DMS153 (cell line): Measurements from ENCODE around the gene COL2A1.

Experiments
- DNase-seq: peaks from one replicate; lab custom pipeline; 2025; lab: John Stamatoyannopoulos, UW

The COL2A1 gene

GRCh38 chr12:48004053-48004941, at the start of gene COL2A1:
Gene COL2A1 (minus strand): TSS chr12:48004476. CDS start chr12:48004321, 155 bp downstream.
- no peak for DNase-seq

DNA sequence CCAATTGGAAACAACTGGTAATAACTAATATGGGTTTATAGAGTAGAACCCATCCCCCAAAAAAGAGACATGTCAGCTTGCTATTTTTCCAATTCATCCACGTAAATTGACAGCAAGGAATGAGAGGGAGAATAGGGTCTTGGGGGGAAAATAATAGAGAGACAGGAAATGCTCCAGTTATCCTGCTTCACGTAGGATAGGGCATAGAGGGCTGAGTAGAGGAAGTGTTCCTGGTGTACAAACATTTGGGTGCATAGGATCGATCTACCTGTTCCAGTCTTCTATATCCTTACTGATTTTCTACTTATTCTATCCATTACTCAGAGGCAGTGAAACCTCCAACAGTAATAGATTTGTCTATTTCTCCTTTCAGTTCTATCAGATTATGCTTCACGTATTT, 49.6 kb upstream of the COL2A1 start:
- DNase-seq: no peak

- no peak for DNase-seq
These were observed 48.8 kb upstream of the COL2A1 start for GRCh38 chr12:48053122-48053521.

GRCh38 chr12:48051681-48052080, 47.4 kb upstream of the COL2A1 start:
- DNase-seq: no peak

GRCh38 chr12:48050174-48050573, 45.9 kb upstream of the COL2A1 start:
- no peak for DNase-seq

- DNase-seq: no peak
These were observed 41.8 kb upstream of the COL2A1 start for GRCh38 chr12:48045965-48046518.

DNA sequence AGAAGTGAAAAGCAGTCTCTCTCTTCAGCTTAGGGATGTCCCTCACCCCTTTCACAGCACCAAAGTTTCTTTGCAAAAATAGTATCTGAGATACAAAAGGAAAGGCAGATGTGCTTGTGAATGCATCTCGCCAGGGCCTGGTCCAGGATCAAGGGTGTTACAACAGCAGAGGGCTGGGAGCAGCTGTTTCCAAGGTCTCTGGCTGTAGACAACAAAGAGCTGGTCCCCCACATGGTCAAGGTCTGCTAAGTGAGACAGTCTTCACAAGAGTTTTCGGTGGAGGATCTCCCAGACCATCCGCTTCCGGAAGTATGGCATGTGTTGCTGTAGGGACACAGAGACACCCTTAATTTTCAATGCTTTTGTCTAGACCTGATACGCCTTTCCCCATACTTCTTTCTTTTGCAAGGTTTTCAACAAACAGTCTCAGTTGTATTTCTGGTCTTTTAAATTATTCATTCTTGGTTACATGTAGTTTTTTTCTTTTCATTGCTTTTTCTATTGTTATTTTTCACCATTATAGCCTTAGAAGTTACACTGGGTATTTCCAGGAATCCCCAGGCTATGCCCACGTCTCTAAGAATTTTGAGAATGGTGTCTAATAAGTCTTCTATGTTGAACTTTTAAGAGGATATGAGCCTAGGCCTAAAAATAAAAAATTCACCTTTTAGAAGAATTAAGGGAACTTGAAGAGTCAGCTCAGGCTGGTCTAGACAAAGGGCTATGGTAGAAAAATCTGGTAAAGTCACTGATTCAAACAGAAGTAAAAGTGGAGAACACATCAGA, 41.0 kb upstream of the COL2A1 start:
- no peak for DNase-seq

- no peak for DNase-seq
These were observed 40.1 kb upstream of the COL2A1 start for GRCh38 chr12:48044396-48044795.

DNA sequence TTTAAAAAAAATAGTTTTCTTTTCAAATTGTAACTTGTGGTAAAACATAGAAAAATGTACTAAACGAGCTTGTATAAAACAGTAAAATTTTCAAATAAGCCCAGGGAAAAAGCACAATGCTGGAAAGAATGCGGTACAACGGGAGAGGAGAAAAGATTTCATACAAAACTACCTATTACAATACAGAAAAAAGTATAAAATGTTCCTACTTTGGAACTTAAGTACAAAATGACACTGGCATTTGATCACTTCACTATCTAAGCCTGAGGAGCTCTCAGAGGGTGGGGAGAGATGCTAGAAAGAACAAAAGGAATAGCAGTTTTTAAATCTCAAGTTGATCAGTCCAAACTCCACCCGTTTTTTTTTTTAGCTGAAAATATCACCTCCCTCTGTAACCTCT, 39.5 kb upstream of the COL2A1 start:
- no peak for DNase-seq

DNA sequence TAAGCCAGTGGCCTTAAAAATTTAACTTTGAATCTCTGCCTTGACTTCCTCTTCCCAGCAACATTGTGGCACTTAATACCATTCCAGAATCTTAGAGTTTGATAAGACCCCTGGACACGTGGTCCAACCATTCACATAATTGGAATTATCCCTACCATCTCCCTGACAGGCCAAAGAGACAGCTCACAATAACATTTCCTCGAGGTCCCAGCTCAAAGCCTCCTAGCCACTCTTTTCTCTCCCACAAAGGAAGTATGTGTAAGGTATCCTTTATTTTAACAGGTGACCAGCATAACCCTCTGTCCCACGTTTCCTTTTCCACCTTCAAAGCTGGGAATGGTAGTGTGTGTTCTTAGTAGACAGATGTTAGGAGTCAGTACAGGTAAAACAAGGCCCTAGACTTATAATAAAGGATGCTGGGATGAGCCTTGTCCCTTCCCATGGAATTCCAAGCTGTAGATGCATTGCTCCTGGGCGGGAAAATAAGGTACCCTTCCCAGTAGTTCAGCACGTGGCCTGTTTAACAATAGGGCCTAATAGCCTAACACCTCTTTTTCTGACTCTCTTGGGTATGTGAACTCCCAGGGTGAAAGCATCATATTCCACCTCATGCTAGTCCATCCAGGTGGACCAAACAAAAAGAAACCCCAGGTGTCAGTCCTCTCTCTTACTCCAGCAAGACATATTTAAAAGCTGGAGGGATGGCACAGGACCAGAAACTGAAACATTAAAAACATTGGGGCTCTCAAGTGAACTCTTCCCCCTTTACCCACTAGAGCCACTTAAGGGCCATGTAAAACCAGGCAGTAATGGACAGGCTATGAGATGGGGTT, 37.5 kb upstream of the COL2A1 start:
- DNase-seq: no peak

GRCh38 chr12:48040354-48040753, 36.1 kb upstream of the COL2A1 start:
- DNase-seq: no peak

- DNase-seq: no peak
These were observed 34.9 kb upstream of the COL2A1 start for GRCh38 chr12:48039151-48039550.

DNA sequence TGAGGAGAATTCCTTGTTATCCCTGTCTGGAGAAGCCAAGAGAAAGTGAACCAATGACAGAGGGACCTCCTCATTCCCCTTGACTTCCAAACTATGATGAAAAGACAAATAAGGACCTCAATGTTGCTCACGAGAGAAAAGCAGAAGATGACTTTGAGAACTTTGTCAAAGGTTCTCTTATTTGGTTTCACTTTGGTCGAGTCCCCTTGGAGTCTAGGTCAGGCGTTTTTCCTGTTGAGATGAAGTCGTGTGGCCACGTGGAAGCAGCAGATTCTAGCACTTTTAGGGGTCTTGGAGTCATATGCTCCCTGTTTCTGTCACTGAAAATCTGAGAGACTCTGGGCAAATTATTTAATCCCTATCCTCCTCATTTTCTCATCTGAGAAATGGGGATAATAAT, 33.8 kb upstream of the COL2A1 start:
- DNase-seq: no peak

GRCh38 chr12:48037267-48037915, 33.1 kb upstream of the COL2A1 start:
- no peak for DNase-seq

DNA sequence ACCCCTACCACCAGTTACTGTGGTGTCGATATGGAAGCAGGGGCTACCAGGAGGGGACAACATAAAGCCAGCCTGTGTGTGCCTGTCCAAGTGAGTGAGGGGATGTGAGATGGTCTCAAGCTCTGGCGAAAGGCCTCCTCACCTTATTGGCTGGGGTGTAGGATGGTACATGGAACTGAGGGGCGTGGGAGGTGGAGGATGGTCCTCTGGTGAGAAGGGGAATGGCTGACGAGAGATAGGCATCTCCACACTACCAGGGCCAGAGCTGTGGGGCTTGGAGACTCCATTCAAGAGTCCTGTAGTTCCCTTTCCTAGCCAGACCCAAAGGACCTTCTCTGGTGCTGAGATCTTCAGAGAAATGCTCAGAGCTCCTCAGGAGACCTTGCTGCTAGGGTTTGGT, 32.5 kb upstream of the COL2A1 start:
- DNase-seq: no peak

- DNase-seq: no peak
These were observed 30.8 kb upstream of the COL2A1 start for GRCh38 chr12:48034835-48035805.

DNA sequence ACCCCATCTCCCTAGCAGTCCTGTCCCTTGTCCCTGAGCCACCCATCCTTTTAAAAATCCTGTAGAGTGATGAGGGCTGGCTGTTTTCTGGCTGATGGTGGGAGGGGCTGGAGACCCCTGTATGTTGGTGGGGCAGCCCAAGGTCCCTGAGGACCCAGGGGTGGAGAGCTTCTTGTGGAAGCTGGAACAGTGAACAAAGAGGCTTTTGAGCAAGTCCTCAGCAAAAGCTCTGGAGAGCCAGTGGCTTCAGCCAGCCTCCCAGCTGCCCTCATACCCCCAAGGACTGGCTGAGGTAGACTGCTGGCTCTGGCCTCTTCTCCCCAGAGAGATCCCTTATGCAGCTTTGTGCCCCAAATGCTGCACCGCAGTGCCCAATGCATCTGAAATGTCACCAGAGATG, 29.2 kb upstream of the COL2A1 start:
- no peak for DNase-seq

GRCh38 chr12:48032597-48032996, 28.3 kb upstream of the COL2A1 start:
- DNase-seq: no peak

DNA sequence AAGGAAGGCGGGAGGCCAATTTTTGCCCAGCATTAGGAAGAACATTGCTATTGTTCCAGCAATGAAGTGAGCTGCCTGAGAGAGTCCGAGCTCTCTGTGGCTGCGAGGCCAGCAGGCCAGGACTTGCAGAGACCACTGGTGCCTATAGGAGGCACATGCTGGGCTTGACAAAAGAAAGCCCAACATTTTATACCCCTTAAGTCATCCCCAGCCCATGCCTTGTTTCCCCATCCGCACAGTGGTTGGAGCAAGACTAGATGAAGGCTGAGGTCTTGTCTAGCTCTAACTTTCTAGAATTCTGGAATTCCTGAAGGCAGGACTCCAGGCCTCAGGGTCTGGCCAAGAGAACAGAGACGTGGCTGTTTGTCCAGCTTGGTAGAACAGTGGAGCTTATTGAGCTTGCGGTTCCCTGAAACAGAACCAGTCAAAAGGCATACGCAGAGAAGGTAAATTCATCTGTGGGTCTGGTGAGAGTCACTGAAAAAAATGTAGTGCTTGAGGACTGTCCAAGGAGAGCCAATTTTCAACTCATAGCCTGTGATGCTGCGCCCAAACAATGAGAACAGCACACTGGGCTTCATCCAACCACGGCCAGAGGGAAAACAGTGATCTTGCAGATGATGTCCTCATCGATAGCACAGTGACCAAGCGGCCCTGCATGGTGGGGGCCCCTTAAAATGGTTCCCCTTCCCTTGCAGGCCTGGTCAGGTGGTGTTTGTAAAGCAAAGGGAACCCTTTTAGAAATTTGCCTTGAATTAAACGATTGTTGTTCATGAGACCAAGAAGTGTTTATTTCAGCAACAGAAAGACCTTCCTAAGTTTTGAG, 27.1 kb upstream of the COL2A1 start:
- DNase-seq: no peak
